ENCODE measurements around the gene ABCB6. TPM values are rescaled to one million over a fixed set of nuclear protein-coding genes. Genes with fewer than 3 reads are reported as not detected.
"Not testable (repeated sequence)": the region's sequence is repeated elsewhere in the genome, so short reads cannot be mapped to it uniquely, and the experiment has no call there.

ABCB6 gene
- 6.0 TPM for total RNA-seq
- 1 to 10 TPM; 1.5 to 3.9 (median 1.7) TPM for polyA plus RNA-seq

GRCh38 chr2:219218732-219219701 lies at the start of gene ABCB6:
ABCB6 (minus strand) TSS chr2:219218958; CDS start chr2:219218673, 285 bp downstream.
- H3K27me3 ChIP-seq (ENCODE audit: control insufficient read depth, insufficient read depth, low read length), result no peaks in the 10 kb centered on the region
- Mint-ChIP-seq H3K27me3 (no peaks in the 10 kb centered on the region), H3K9me3 (peaks cover 0 to 2% (median 0%) of the 10 kb centered on the region in 7 donors), H3K4me3 (peak within 1 kb of the TSS; percentile 86 to 92 (median 88)), H3K36me3 (peaks cover 17% of the 10 kb centered on the region), H3K4me1 (peaks cover 10 to 26% (median 14%) of the 10 kb centered on the region in 4 donors), H3K27ac (peak within 1 kb of the TSS; percentile 27 to 86 (median 84))
- H3K4me3 ChIP-seq (ENCODE audit: low read depth, low read length), result peak within 1 kb of the TSS; percentile 66
- DNase-seq (peak; percentile 80 to 93 (median 86)), ATAC-seq (ENCODE audit: low read depth in 2 of 2) (peak; percentile 77 to 80)
- peak within 1 kb of the TSS; percentile 50 for H3K27ac ChIP-seq (ENCODE audit: insufficient read depth, low read length, poor library complexity, severe bottlenecking)
- no peaks in the 10 kb centered on the region for H3K9me3 ChIP-seq (ENCODE audit: control insufficient read depth in 2 of 2, low read length in 2 of 2)
- H3K4me1 ChIP-seq (ENCODE audit: control insufficient read depth, insufficient read depth, low read length, poor library complexity, severe bottlenecking), result peaks cover 23% of the 10 kb centered on the region
- peaks cover 32% of the 10 kb centered on the region for H3K36me3 ChIP-seq (ENCODE audit: control insufficient read depth, insufficient read depth, low read length)

- Histone ChIP-seq H3K4me3 (ENCODE audit: low read depth, low read length) (no peak overlapping the region), H3K27ac (ENCODE audit: insufficient read depth, low read length, poor library complexity, severe bottlenecking) (no peak overlapping the region), H3K36me3 (ENCODE audit: control insufficient read depth, insufficient read depth, low read length) (no peaks in the 10 kb centered on the region), H3K4me1 (ENCODE audit: control insufficient read depth, insufficient read depth, low read length, poor library complexity, severe bottlenecking) (no peaks in the 10 kb centered on the region), H3K27me3 (ENCODE audit: control insufficient read depth, insufficient read depth, low read length) (no peaks in the 10 kb centered on the region), H3K9me3 (ENCODE audit: control insufficient read depth in 2 of 2, low read length in 2 of 2) (no peaks in the 10 kb centered on the region)
- DNase-seq (no peak), ATAC-seq (ENCODE audit: low read depth in 2 of 2) (no peak)
- Mint-ChIP-seq H3K9me3 (no peaks in the 10 kb centered on the region), H3K4me3 (no peak overlapping the region), H3K27ac (no peak overlapping the region), H3K36me3 (no peaks in the 10 kb centered on the region), H3K27me3 (peaks cover 14% of the 10 kb centered on the region), H3K4me1 (peaks cover 0 to 3% (median 0%) of the 10 kb centered on the region in 4 donors)
Observed at GRCh38 chr2:219268294-219268693, 49.5 kb upstream of the ABCB6 start.

DNA sequence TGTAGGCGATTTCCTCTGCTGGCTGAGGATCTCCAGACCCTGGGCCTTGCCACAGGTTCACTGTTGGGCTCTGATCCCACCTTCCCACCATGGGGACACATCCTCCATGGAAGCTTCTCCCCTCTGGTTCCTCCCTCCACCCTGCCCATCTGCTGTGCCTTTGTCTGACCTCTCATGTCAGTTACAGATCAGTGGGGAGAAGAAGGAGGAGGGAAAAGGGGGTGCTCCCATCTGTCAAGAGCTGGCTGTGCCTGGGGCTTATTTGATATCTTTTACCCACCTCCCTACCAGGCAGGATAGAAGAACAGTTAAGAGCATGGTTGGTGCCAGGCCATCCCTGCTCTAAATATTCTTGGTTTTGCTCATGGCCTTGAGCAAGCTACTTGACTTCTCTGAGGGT lies 48.1 kb upstream of the ABCB6 start:
- DNase-seq (no peak), ATAC-seq (ENCODE audit: low read depth in 2 of 2) (no peak)
- peaks cover 0 to 3% (median 0%) of the 10 kb centered on the region in 4 donors for H3K4me1 Mint-ChIP-seq
- no peak overlapping the region for H3K4me3 Mint-ChIP-seq
- Histone ChIP-seq H3K4me1 (ENCODE audit: control insufficient read depth, insufficient read depth, low read length, poor library complexity, severe bottlenecking) (no peaks in the 10 kb centered on the region), H3K4me3 (ENCODE audit: low read depth, low read length) (no peak overlapping the region), H3K9me3 (ENCODE audit: control insufficient read depth in 2 of 2, low read length in 2 of 2) (no peaks in the 10 kb centered on the region), H3K27ac (ENCODE audit: insufficient read depth, low read length, poor library complexity, severe bottlenecking) (no peak overlapping the region), H3K27me3 (ENCODE audit: control insufficient read depth, insufficient read depth, low read length) (no peaks in the 10 kb centered on the region), H3K36me3 (ENCODE audit: control insufficient read depth, insufficient read depth, low read length) (no peaks in the 10 kb centered on the region)
- H3K27me3 Mint-ChIP-seq, result peaks cover 12% of the 10 kb centered on the region
- no peaks in the 10 kb centered on the region for H3K9me3 Mint-ChIP-seq
- peak overlapping the region in 1 of 3 donors; percentile 43 for H3K27ac Mint-ChIP-seq
- H3K36me3 Mint-ChIP-seq, result no peaks in the 10 kb centered on the region

- Histone ChIP-seq H3K9me3 (ENCODE audit: control insufficient read depth in 2 of 2, low read length in 2 of 2) (no peaks in the 10 kb centered on the region), H3K36me3 (ENCODE audit: control insufficient read depth, insufficient read depth, low read length) (no peaks in the 10 kb centered on the region), H3K4me3 (ENCODE audit: low read depth, low read length) (no peak overlapping the region), H3K27ac (ENCODE audit: insufficient read depth, low read length, poor library complexity, severe bottlenecking) (no peak overlapping the region), H3K27me3 (ENCODE audit: control insufficient read depth, insufficient read depth, low read length) (peaks cover 2% of the 10 kb centered on the region), H3K4me1 (ENCODE audit: control insufficient read depth, insufficient read depth, low read length, poor library complexity, severe bottlenecking) (no peaks in the 10 kb centered on the region)
- Mint-ChIP-seq H3K4me3 (no peak overlapping the region), H3K9me3 (no peaks in the 10 kb centered on the region), H3K27me3 (peaks cover 11% of the 10 kb centered on the region), H3K4me1 (peaks cover 0 to 3% (median 0%) of the 10 kb centered on the region in 4 donors), H3K27ac (no peak overlapping the region), H3K36me3 (no peaks in the 10 kb centered on the region)
- DNase-seq (no peak), ATAC-seq (ENCODE audit: low read depth in 2 of 2) (no peak)
Observed at GRCh38 chr2:219266232-219266631, 47.5 kb upstream of the ABCB6 start.

DNA sequence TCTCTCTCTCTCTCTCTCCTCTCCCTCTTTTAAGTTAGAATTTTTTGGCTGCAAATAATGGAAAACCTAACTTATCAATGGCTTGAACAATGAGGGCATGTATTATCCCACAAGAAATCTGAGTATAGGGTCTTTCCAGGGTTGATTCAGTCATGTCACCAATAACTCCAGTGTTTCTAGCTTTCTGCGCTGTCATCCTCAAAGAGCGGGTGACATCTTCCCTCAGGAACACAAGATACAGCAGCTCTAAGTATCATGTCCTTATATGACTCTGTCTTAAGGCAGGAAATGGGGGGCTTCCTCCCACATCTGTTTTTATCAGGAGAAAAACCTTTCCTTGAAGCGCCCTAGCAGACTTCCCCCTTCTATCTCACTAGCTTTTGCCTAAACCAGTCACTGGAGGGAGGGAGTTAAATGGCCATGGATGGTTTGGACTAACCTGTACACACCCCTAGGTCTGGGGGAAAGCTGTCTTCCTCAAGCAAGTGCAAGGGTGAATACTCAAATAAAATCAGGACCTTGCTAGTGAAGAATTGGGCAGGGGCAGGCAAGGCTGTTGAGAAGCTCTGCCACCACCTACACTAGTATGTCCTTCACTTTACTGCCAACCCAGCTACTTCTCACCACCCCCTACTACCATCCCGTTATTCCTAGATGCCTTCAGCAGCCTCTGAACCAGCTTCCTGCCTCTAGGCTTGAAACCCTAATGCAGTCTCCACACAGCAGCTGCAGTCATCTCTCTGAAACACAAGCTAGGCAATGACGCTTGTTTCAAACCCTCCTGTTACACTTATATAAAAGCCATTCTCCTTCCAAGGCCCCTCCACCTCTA lies 42.5 kb upstream of the ABCB6 start:
- H3K4me1 ChIP-seq (ENCODE audit: control insufficient read depth, insufficient read depth, low read length, poor library complexity, severe bottlenecking), result no peaks in the 10 kb centered on the region
- DNase-seq (no peak), ATAC-seq (ENCODE audit: low read depth in 2 of 2) (no peak)
- no peak overlapping the region for H3K4me3 ChIP-seq (ENCODE audit: low read depth, low read length)
- Mint-ChIP-seq H3K4me3 (no peak overlapping the region), H3K27ac (peak overlapping the region in 1 of 3 donors; percentile 44), H3K36me3 (no peaks in the 10 kb centered on the region), H3K27me3 (peaks cover 8% of the 10 kb centered on the region), H3K4me1 (peaks cover 0 to 3% (median 1%) of the 10 kb centered on the region in 4 donors), H3K9me3 (peaks cover 0 to 1% (median 0%) of the 10 kb centered on the region in 7 donors)
- H3K27me3 ChIP-seq (ENCODE audit: control insufficient read depth, insufficient read depth, low read length), result peaks cover 9% of the 10 kb centered on the region
- H3K9me3 ChIP-seq (ENCODE audit: control insufficient read depth in 2 of 2, low read length in 2 of 2), result no peaks in the 10 kb centered on the region
- no peaks in the 10 kb centered on the region for H3K36me3 ChIP-seq (ENCODE audit: control insufficient read depth, insufficient read depth, low read length)
- no peak overlapping the region for H3K27ac ChIP-seq (ENCODE audit: insufficient read depth, low read length, poor library complexity, severe bottlenecking)

DNA sequence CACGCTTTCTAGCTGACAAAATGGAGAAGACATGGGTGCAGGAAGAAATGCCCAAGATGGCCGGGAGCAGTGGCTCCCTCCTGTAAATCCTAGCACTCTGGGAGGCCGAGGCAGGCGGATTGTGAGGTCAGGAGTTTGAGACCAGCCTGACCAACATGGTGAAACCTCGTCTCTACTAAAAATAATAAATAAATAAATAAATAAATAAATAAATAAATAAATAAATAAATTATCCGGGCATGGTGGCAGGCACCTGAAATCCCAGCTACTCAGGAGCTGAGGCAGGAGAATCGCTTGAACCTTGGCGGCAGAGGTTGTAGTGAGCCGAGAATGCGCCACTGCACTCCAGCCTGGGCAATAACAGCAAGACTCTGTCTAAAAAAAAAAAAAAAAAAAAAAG lies 40.2 kb upstream of the ABCB6 start:
- not testable (repeated sequence) for H3K36me3 Mint-ChIP-seq; H3K9me3 Mint-ChIP-seq; ATAC-seq (ENCODE audit: low read depth in 2 of 2); DNase-seq; H3K36me3 ChIP-seq (ENCODE audit: control insufficient read depth, insufficient read depth, low read length); H3K27me3 ChIP-seq (ENCODE audit: control insufficient read depth, insufficient read depth, low read length); H3K27ac Mint-ChIP-seq; H3K4me1 ChIP-seq (ENCODE audit: control insufficient read depth, insufficient read depth, low read length, poor library complexity, severe bottlenecking); H3K27ac ChIP-seq (ENCODE audit: insufficient read depth, low read length, poor library complexity, severe bottlenecking); H3K4me3 ChIP-seq (ENCODE audit: low read depth, low read length); H3K9me3 ChIP-seq (ENCODE audit: control insufficient read depth in 2 of 2, low read length in 2 of 2)
- Mint-ChIP-seq H3K27me3 (peaks cover 11% of the 10 kb centered on the region), H3K4me1 (peaks cover 0 to 14% (median 7%) of the 10 kb centered on the region in 4 donors), H3K4me3 (peak overlapping the region in 1 of 4 donors; percentile 56)

DNA sequence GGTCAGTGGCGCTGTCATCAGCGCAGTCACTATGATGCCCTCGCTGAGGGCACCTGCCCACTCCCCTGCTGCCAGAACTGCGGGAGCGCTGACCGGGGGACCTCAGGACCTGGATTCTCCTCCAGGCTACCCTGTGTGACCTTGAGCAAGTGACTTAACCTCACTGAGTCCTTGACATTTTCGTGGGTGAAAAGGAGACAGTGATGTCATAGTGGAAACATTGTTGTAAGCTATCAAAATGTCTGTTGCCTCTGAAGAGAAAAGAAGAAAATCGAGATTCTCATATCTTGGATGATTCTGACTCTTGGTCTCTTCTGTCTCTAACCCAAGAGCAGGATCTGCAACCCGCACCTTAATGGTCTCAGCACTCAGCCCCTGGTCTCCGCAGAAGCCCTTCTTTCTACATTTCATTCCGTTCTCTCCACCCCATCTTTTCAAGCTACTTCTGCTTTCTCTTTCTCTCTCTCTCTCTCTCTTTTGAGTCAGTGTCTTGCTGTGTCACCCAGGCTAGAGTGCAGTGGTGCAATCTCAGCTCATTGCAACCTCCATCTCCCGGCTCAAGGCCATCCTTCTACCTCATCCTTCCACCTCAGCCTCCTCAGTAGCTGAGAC lies 35.9 kb upstream of the ABCB6 start:
- Histone ChIP-seq H3K36me3 (ENCODE audit: control insufficient read depth, insufficient read depth, low read length) (peaks cover 23% of the 10 kb centered on the region), H3K4me3 (ENCODE audit: low read depth, low read length) (peak overlapping the region; percentile 94), H3K9me3 (ENCODE audit: control insufficient read depth in 2 of 2, low read length in 2 of 2) (no peaks in the 10 kb centered on the region), H3K27me3 (ENCODE audit: control insufficient read depth, insufficient read depth, low read length) (no peaks in the 10 kb centered on the region), H3K27ac (ENCODE audit: insufficient read depth, low read length, poor library complexity, severe bottlenecking) (peak overlapping the region; percentile 93), H3K4me1 (ENCODE audit: control insufficient read depth, insufficient read depth, low read length, poor library complexity, severe bottlenecking) (peaks cover 35% of the 10 kb centered on the region)
- DNase-seq, result peak in 2 of 3 donors; percentile 69 to 74
- peak overlapping the region; percentile 96 to 100 (median 98) for H3K4me3 Mint-ChIP-seq
- peaks cover 4 to 44% (median 33%) of the 10 kb centered on the region in 4 donors for H3K4me1 Mint-ChIP-seq
- peaks cover 20% of the 10 kb centered on the region for H3K36me3 Mint-ChIP-seq
- ATAC-seq (ENCODE audit: low read depth in 2 of 2), result peak; percentile 23 to 25
- peaks cover 10% of the 10 kb centered on the region for H3K27me3 Mint-ChIP-seq
- peaks cover 0 to 2% (median 0%) of the 10 kb centered on the region in 7 donors for H3K9me3 Mint-ChIP-seq
- H3K27ac Mint-ChIP-seq, result peak overlapping the region; percentile 58 to 98 (median 97)

Measured in CD4-positive, CD25-positive, alpha-beta regulatory T cell (primary cell).